Putamen (tissue), 1 donor: ENCODE data around the gene GID8.

ENCODE experiments used
- DNase-seq: peaks from one replicate; pipeline ENCODE4 v3.0.0-alpha.2; 2016; ENCODE audit warnings: low spot score

Gene GID8

DNA sequence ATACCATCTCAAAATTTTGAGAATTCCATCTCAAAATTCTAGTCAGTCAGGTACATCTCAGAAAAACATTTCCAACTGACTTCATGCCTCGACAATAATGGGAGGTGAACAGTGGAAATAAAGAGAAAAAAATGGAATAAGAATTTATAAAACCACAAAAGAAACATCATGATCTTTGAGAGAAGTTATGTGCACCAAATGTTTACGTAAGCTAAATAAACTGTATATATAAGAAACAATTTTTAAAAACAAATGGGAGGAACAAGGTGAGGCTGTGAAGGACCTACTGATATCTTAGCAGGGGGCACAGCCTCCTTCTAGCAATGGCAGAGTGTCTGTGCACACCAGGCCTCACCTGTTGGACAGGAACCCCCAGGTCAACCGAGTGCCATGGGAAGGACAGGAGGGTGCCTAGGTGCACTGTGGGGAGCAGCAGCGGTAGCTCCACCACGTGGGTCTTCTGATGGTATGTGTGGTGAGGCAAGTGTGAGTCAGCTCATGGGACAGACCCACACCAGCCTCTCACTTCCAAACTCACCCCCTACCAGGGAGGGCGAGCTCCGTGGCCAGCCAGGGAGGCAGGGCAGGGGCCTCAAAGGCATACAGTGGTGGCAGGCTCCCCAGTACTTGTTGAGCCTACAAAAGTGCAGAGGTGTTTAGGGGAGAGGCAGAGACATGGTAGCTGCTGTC lies 34.9 kb upstream of the GID8 start:
- DNase-seq, result no peak

GRCh38 chr20:62905536-62906117 lies 32.3 kb upstream of the GID8 start:
- no peak for DNase-seq

DNA sequence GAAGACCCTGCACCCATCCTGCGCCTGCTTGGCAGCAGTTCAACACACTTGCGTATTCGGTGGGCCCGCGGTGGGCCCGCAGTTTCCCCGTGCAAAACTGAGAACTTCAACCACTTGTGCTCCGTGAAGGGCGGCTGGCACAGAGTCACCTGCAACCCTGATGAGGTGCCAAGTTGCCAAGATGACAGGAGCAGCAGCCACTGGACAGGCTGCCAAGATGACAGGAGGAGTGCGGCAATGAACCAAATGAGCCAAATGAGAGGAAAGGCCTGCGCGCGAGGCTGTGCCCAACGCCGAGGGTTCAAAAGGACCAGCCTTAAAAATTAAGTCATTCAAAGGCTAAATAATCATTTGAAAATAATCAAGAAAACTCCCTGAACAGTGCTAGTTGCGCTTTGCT lies 31.7 kb upstream of the GID8 start:
- DNase-seq, result no peak

DNA sequence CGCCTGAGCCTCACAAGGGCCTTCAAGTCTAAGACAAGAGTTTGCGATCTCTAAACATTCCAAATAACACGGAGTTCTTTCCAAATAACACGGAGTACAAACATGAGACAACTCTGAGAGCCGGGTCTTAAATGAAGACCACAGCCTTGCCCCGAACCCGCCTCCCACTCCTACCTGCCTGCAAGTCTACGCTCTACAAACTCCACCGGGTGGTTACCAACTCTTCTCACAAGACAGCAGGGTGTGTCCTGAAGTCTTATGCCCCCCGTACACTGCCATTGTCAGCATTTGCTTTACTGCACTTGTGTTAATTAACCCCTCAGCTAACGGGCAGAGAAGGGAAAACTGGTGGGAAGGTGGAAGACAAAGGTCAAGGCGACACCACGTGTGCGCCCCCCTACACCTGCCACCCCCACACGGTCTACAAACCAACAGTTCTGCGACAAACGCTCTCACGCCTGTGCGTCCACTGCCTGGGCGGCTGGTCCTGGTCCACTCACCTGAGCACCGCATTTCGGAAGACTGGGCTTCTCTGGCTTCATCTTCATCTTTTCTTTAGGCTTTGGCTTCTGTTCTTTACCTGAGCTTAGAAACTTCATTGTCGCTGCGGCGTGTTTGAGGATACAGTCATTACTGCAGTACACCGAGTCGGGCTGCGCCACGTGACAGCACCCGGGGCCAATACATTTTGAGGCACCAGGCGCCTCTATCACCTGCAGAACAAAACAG lies 31.1 kb upstream of the GID8 start:
- DNase-seq, result no peak

GRCh38 chr20:62907384-62908317 lies 30.3 kb upstream of the GID8 start:
- DNase-seq, result no peak

DNA sequence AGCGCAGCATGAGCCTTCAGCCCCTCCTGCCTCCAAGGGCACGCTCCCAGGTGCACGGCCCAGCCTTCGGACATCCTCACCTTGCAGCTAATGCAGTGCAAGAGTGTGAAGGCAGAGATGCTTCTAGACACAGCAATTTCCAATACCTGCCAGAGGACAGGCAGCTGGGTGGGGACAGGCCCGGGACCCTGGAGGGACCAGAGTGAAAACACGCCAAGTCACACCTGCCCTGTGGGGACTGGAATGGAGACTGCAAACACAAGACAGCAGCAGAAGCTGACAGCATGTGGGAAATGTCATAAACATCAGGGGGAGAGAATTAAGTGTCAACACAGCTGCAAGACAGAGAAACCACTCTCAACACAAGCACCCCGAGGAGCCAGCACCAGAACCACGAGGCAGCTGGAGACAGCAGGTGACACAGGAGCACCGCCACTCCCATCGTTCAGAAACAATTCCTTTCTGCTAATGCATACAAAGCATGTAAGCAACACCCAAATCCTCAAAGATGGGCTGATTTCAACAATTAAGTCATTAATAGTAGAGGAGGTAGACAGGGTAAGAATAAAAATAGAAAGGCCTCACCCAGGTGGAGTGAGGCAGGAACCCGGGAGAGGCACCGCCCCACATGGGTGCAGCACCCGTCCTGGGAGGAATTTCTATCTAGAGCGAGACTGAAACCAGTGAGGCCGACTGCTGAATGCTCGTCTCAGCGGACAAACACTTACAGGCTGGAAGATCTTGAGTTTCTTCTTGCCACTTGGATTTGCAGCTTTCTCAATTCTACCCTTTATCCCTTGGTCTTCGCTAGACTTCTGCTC lies 28.8 kb upstream of the GID8 start:
- DNase-seq, result no peak

- DNase-seq, result no peak
Measured at GRCh38 chr20:62910217-62910766, 27.7 kb upstream of the GID8 start.

- no peak for DNase-seq
Measured at GRCh38 chr20:62910777-62911497, 27.0 kb upstream of the GID8 start.

DNA sequence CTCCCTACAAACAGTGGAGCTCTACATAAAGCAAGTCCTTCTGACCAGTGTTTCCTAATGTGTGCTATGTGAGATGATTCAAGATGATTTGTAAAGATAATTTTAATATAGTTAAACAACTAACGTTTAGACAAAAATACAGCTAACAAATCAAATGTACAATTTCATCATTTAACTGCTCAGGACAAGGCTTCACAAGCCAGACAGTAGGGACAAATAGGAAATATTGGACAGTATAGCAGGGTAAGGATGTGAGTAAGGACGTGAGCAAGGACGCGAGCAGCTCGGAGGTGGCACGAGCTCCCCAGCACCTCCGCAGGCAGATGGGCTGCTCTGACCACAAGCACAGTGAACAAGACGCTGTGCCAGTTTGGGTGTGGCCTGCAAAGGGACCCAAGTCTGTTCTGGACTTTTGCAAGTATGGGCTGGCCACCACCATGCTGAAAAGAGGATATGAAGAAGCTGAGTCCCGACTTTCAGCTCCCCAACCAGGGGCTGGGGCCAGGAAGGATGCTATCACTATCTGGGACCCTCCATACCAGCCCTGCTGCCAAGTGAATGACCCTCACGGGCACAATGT lies 26.2 kb upstream of the GID8 start:
- no peak for DNase-seq

DNA sequence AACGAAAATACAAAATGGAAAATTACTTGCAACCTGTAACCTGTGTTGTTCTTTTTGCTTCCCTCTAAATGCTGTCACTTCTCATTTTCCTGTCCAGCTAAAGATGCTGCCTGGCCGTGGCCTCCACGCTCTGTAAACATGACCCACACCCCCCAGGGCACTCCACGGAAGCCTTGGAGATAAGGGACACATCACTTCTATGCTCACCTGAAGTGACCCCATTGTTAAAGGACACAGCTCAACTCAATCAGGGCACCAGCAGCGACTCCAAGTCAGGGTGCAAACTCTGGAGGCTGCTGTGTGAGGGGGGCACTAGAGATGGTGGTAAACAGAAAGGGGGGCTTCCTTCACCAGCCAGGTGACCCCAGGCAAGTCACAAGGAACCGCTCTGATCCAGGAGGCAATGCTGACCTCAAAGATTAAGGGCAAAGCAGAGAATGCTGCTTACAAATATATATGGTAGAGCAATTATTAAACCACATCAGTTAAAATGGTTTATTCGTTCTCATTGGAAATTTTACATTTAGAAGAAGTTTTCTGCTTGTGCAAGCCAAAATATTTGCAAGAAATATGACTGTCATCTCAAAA lies 24.8 kb upstream of the GID8 start:
- DNase-seq, result no peak

GRCh38 chr20:62914436-62914835 lies 23.5 kb upstream of the GID8 start:
- no peak for DNase-seq

GRCh38 chr20:62914970-62915457 lies 22.9 kb upstream of the GID8 start:
- DNase-seq, result no peak

DNA sequence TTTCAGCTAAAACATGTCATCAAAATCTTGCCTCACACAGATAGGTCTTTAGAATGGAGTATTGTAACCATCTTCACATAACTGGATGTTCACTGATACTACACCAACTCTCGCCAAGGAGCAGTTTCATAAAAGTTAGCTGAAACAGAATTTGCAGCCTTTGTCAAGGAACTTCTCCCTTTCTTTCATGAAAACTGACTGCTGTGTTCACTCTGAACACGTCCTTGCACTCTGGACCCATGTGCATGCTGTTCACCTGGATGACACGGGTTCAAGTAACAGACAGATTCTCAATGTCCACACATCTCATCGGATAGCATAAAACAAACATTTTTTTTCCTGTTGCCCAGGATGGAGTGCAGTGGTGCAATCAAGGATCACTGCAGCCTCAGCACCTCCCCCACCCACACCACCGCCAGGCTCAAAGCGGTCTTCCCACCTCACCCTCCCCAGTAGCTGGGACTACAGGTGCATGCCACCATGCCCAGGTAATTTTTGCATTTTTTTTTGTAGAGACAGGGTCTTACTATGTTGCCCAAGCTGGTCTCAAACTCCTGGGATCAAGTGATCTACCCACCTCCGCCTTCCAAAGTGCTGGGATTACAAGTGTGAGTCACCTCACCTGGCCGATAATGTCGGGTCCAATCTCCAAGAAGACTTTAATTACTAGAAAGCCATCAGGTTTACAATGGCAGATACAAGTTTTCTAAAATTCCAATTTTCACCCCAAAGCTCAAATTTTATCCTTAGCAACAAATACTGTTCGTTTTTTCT lies 21.1 kb upstream of the GID8 start:
- DNase-seq, result no peak

DNA sequence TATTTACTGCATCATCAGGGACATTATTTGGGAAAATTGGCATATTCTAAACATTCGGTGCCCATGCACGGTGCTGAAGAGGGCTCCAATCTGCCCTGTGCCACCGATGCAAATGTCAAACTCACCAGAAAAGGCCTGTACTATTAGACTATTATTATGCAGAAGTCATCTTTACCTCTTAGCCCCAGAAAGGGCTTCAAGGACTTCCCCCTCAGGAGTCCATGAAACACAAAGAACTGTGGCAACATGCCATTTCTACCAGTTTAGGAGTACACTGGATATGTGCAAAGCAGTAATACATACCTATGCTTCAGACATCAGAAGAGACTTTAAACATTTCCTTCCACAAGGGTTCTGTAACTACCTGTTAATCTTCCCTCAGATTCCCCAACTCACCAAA lies 20.2 kb upstream of the GID8 start:
- no peak for DNase-seq

GRCh38 chr20:62918147-62918546 lies 19.8 kb upstream of the GID8 start:
- no peak for DNase-seq

DNA sequence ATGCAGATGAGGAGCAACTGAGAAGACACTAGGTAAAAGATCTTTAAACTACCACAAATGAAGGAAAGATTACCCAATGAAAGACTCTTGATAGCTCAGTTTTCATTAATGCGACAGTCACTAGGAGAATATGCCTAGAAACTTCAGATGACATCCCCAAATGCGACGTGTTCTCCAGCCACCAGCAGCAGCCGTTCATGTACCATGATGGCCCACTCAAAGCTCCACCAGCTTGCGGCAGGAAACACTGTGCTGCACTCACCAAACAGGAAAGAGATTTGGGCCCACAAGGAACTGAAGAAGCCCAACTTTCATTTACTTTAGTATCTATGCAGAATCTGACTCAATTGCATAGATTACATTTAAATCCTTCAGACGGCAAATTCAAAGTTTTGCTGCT lies 19.1 kb upstream of the GID8 start:
- DNase-seq, result no peak

- no peak for DNase-seq
Measured at GRCh38 chr20:62920039-62920645, 17.8 kb upstream of the GID8 start.

- no peak for DNase-seq
Measured at GRCh38 chr20:62921119-62921687, 16.7 kb upstream of the GID8 start.
